Measurements from ENCODE around the gene ATP1A3. TPM values are rescaled to one million over a fixed set of nuclear protein-coding genes. Genes with fewer than 3 reads are reported as not detected.

Gene ATP1A3
- total RNA-seq, 1 experiment from 2014 or later = 8.5 TPM

- BruUV-seq (replicated peaks) = no TSS peak
- no peaks in the 10 kb centered on the region for H3K36me3 ChIP-seq (ENCODE audit: insufficient read depth, low read length, poor library complexity, severe bottlenecking)
- H3K9me3 ChIP-seq (ENCODE audit: low read depth, low read length, poor library complexity, severe bottlenecking) = no peaks in the 10 kb centered on the region
- intact Hi-C loops (cut with micrococcal nuclease; ENCODE audit: unreplicated experiment) = loop anchor here (1.0 to 5.0 kb wide), 2 partner anchors 16 to 53 kb away; partner anchors contain the start of gene ARHGEF1
- TF ChIP-seq CTCF (conservative IDR thresholded peaks at IDR 0.05; ENCODE audit: low read depth, low read length) = peak; percentile 96
- no peak for TF ChIP-seq EZH2 (IDR thresholded peaks at IDR 0.05; ENCODE audit: borderline replicate concordance, low read depth, low read length, poor library complexity, severe bottlenecking)
- H3K4me3 ChIP-seq (ENCODE audit: low read depth, low read length, poor library complexity, severe bottlenecking) = no peak overlapping the region
- H3K27me3 ChIP-seq (replicated peaks; ENCODE audit: insufficient read depth, low read depth, low read length, poor library complexity) = no peaks in the 10 kb centered on the region
- H3K27ac ChIP-seq (ENCODE audit: low read depth, low read length, poor library complexity, severe bottlenecking) = no peak overlapping the region
- ChIA-PET POLR2A (ENCODE audit: low non-redundant PET) (no interaction called here), CTCF (no interaction called here)
- DNase-seq (ENCODE audit: low spot score) = peak; percentile 79
- peaks cover 66% of the 10 kb centered on the region for H3K4me1 ChIP-seq (ENCODE audit: insufficient read depth, low read length, poor library complexity, severe bottlenecking)
Observed at GRCh38 chr19:41934849-41935374, 59.1 kb downstream of the ATP1A3 start.

GRCh38 chr19:41933693-41934426 lies 60.2 kb downstream of the ATP1A3 start:
- Histone ChIP-seq H3K4me3 (ENCODE audit: low read depth, low read length, poor library complexity, severe bottlenecking) (no peak overlapping the region), H3K4me1 (ENCODE audit: insufficient read depth, low read length, poor library complexity, severe bottlenecking) (peaks cover 72% of the 10 kb centered on the region), H3K9me3 (ENCODE audit: low read depth, low read length, poor library complexity, severe bottlenecking) (no peaks in the 10 kb centered on the region), H3K27ac (ENCODE audit: low read depth, low read length, poor library complexity, severe bottlenecking) (no peak overlapping the region), H3K27me3 (replicated peaks; ENCODE audit: insufficient read depth, low read depth, low read length, poor library complexity) (no peaks in the 10 kb centered on the region), H3K36me3 (ENCODE audit: insufficient read depth, low read length, poor library complexity, severe bottlenecking) (no peaks in the 10 kb centered on the region)
- no peak for DNase-seq (ENCODE audit: low spot score)
- no peak for TF ChIP-seq EZH2 (IDR thresholded peaks at IDR 0.05; ENCODE audit: borderline replicate concordance, low read depth, low read length, poor library complexity, severe bottlenecking)
- TF ChIP-seq CTCF (conservative IDR thresholded peaks at IDR 0.05; ENCODE audit: low read depth, low read length) = no peak
- intact Hi-C loops (cut with micrococcal nuclease; ENCODE audit: unreplicated experiment) = loop anchor here (5.0 kb wide), 1 partner anchor 52 kb away; the partner anchor contains the start of gene ARHGEF1
- no TSS peak for BruUV-seq (replicated peaks)
- ChIA-PET POLR2A (ENCODE audit: low non-redundant PET) (no interaction called here), CTCF (no interaction called here)

- CTCF ChIA-PET = no interaction called here
- H3K4me1 ChIP-seq (ENCODE audit: insufficient read depth, low read length, poor library complexity, severe bottlenecking) = peaks cover 76% of the 10 kb centered on the region
- BruUV-seq (replicated peaks) = no TSS peak
- no peaks in the 10 kb centered on the region for H3K9me3 ChIP-seq (ENCODE audit: low read depth, low read length, poor library complexity, severe bottlenecking)
- no peaks in the 10 kb centered on the region for H3K36me3 ChIP-seq (ENCODE audit: insufficient read depth, low read length, poor library complexity, severe bottlenecking)
- H3K27ac ChIP-seq (ENCODE audit: low read depth, low read length, poor library complexity, severe bottlenecking) = no peak overlapping the region
- H3K4me3 ChIP-seq (ENCODE audit: low read depth, low read length, poor library complexity, severe bottlenecking) = no peak overlapping the region
- H3K27me3 ChIP-seq (replicated peaks; ENCODE audit: insufficient read depth, low read depth, low read length, poor library complexity) = no peaks in the 10 kb centered on the region
- TF ChIP-seq EZH2 (IDR thresholded peaks at IDR 0.05; ENCODE audit: borderline replicate concordance, low read depth, low read length, poor library complexity, severe bottlenecking) (no peak), CTCF (conservative IDR thresholded peaks at IDR 0.05; ENCODE audit: low read depth, low read length) (no peak)
- DNase-seq (ENCODE audit: low spot score) = no peak
- POLR2A ChIA-PET (ENCODE audit: low non-redundant PET) = no interaction called here
- intact Hi-C loops (cut with micrococcal nuclease; ENCODE audit: unreplicated experiment) = loop anchor here (5.0 kb wide), 1 partner anchor 51 kb away; the partner anchor contains the start of gene ARHGEF1
Observed at GRCh38 chr19:41932720-41933332, 61.2 kb downstream of the ATP1A3 start.
